AG09319 (cell line): Measurements from ENCODE around the gene WNT1.

Experiments
- DNase-seq: peaks from one replicate; pipeline ENCODE4 v3.0.0-alpha.2; 2010; ENCODE audit warnings: low read depth; ENCODE audit errors: extremely low read depth
- TF ChIP-seq, protein P1 (sequence below): IDR thresholded peaks from 2 replicates; pipeline ENCODE4 v1.5.1; 2011; ENCODE audit warnings: low read depth, mild to moderate bottlenecking, inconsistent platforms, low read length, moderate library complexity

The WNT1 gene

DNA sequence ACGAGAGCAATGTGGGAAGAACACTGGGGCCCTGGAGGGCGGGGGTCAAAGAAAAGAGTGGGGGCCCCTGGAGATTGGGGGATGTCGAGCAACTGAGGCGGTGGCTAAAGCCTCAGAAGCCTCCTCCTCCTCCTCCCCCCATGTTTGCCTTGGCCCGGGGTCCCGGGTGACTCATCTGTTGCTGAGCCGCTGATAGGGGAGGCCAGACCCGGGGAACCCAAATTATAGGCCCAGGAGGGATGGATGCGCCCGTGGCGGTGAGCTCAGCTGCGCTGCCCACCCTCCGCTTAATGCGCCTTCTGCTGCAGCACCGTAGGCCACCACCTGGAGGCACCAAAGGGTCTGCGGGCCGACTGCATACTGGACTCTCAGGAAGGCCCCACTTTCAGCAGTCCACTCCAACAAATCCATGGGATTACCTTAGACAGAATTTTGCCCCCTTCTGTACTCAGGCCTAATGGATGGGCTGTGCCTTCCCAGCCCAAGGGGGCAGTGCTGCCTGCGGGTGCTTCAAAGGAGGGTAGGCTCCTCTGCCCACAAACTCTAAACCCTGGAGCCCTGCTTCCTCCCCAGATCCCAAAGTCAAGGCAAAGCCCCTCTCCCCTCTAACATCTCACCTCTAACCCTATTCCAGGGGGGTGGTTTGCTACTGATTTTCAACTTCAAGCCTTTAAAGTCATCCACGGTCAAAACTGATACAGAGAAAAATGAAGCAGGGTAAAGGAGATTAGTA, 4.0 kb upstream of the WNT1 start:
- TF ChIP-seq, protein P1, sequence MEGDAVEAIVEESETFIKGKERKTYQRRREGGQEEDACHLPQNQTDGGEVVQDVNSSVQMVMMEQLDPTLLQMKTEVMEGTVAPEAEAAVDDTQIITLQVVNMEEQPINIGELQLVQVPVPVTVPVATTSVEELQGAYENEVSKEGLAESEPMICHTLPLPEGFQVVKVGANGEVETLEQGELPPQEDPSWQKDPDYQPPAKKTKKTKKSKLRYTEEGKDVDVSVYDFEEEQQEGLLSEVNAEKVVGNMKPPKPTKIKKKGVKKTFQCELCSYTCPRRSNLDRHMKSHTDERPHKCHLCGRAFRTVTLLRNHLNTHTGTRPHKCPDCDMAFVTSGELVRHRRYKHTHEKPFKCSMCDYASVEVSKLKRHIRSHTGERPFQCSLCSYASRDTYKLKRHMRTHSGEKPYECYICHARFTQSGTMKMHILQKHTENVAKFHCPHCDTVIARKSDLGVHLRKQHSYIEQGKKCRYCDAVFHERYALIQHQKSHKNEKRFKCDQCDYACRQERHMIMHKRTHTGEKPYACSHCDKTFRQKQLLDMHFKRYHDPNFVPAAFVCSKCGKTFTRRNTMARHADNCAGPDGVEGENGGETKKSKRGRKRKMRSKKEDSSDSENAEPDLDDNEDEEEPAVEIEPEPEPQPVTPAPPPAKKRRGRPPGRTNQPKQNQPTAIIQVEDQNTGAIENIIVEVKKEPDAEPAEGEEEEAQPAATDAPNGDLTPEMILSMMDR: peak; percentile 51
- DNase-seq: no peak

GRCh38 chr12:48977290-48978281, 536 bp upstream of the WNT1 start:
- DNase-seq: no peak

DNA sequence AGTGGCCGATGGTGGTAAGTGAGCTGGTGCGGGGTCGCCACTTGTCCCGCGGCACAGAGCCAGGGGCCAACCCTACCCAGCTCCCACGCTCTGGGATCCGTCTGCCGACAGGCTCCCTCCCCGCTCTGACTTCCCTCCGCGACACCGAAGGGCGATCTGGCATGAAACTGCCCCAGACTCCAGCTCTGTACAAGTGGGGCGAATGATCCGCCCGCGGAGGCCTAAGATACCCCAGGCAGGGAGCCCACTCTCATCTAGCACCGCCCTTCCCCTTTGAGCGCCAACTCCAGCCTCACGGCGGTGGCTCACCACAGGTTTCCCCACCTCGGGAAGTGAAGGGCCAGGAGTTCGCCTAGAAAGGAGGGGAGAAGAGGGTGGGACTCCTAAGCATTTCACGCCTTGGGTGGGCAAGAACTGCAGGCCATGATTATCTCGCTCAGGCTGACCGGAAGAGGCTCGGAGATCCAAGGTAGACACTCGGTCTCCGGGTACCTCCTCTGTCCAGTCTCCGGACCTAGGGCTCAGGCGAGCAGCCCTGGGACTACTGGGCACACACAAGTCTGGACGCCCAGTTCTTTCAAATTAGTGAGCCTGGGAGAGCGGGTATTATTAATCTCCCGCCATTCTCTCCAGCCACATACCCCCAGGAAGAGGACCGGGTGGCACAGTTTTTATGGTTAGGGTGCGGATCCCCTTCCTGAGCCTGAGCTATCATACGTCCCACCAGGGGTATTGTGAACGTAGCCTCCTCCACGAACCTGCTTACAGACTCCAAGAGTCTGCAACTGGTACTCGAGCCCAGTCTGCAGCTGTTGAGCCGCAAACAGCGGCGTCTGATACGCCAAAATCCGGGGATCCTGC, 849 bp downstream of the WNT1 start:
- DNase-seq: no peak
- TF ChIP-seq, protein P1: no peak

More at GRCh38 chr12:48977290-48978281, 536 bp upstream of the WNT1 start:
- TF ChIP-seq, protein P1: peak; percentile 47

DNA sequence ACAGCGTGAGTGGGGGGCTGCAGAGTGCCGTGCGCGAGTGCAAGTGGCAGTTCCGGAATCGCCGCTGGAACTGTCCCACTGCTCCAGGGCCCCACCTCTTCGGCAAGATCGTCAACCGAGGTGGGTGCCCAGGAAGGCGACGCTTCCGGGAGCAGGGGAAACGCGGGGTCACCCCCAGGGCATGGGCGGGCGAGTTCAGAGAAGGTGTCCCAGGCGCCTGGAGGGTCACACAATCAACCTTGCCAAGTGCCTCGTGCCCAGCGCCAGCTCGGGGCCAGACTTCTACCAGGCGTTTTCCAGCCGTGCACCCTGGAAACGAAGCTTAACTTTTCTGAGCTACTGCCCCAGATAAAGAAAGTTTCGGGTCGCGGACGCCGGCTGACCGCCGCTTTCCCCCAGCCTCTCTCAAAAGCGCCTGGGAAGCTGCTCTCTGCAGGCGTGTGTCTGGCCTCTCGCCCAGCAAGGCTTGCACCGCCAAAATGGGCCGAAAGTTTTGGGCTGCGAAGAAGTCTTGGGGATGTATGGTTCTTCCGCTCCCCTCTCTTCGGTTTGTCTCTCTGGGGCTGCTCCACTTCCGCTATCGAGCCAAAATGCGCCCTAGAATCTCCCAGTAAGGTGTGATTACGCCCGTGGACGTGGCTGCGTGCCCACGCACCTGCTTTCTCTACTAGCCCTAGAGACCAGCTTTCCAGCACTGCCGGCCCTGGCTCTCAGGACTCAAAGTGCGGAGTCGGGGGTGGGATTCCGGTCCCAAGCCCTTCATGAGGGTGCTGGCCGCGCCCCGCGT, 1.7 kb downstream of the WNT1 start:
- TF ChIP-seq, protein P1: no peak
- no peak for DNase-seq

- DNase-seq: no peak
- TF ChIP-seq, protein P1: no peak; the same call in 1 of the 2 replicates
Measured at GRCh38 chr12:48980389-48980952, 2.3 kb downstream of the WNT1 start.
